ENCODE measurements around the gene TFAP2A.

TFAP2A gene

DNA sequence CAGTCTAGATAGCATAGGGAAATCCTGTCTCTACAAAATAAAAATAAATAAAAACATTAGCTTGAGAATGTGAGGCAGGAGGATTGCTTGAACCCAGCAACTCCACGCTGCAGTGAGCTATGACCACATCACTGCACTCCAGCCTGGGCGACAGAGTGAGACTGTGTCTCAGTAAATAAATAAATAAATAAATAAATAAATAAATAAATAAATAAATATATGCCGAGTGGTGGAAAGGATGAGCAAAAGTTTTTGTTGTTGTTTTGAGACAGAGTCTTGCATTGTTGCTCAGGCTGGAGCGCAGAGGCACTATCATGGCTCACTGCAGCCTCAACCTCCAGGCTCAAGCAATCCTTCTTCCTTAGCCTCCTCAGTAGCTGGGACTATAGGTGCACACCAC, 53.4 kb downstream of the TFAP2A start (continued):
- TF ChIP-seq KLF16 (tag by site-specific recombination; IDR thresholded peaks at IDR 0.05) (no peak), SALL2 (tag by site-specific recombination; IDR thresholded peaks at IDR 0.05; ENCODE audit: borderline replicate concordance) (no peak), ZFP69B (tag by site-specific recombination; IDR thresholded peaks at IDR 0.05) (no peak), ZNF791 (tag by site-specific recombination; IDR thresholded peaks at IDR 0.05) (no peak), ZSCAN16 (tag by site-specific recombination; IDR thresholded peaks at IDR 0.05) (no peak), ZNF37A (tag by site-specific recombination; IDR thresholded peaks at IDR 0.05) (no peak), ZNF121 (tag by site-specific recombination; IDR thresholded peaks at IDR 0.05) (0 out of 2 replicates have a peak, but pooled peaks have one; percentile 29), ZXDB (tag by site-specific recombination; IDR thresholded peaks at IDR 0.05) (peak; percentile 67; the same call in 1 of the 2 replicates), ZBTB49 (tag by site-specific recombination; IDR thresholded peaks at IDR 0.05; ENCODE audit: low read depth) (no peak), ZNF280C (tag by site-specific recombination; IDR thresholded peaks at IDR 0.05) (no peak), ZNF423 (tag by site-specific recombination; IDR thresholded peaks at IDR 0.05) (no peak), ZNF157 (tag by site-specific recombination; IDR thresholded peaks at IDR 0.05) (no peak), GFI1B (tag by site-specific recombination; IDR thresholded peaks at IDR 0.05) (peak; percentile 69; the same call in 1 of the 2 replicates), EGR2 (tag by site-specific recombination; IDR thresholded peaks at IDR 0.05; ENCODE audit: low read depth) (no peak), GLI4 (tag by site-specific recombination; IDR thresholded peaks at IDR 0.05) (no peak), ZNF221 (tag by site-specific recombination; IDR thresholded peaks at IDR 0.05; ENCODE audit: borderline replicate concordance) (no peak), ZNF2 (tag by site-specific recombination; IDR thresholded peaks at IDR 0.05) (no peak), YY1 (tag by site-specific recombination; IDR thresholded peaks at IDR 0.05) (no peak), YY2 (tag by site-specific recombination; IDR thresholded peaks at IDR 0.05) (no peak), ZNF175 (tag by site-specific recombination; IDR thresholded peaks at IDR 0.05) (no peak), ZNF792 (tag by site-specific recombination; IDR thresholded peaks at IDR 0.05) (no peak), ZNF837 (tag by site-specific recombination; IDR thresholded peaks at IDR 0.05) (no peak), HOXA7 (CRISPR knock-in tag; IDR thresholded peaks at IDR 0.05; ENCODE audit: borderline replicate concordance) (no peak)
- TF ChIP-seq, protein P1, sequence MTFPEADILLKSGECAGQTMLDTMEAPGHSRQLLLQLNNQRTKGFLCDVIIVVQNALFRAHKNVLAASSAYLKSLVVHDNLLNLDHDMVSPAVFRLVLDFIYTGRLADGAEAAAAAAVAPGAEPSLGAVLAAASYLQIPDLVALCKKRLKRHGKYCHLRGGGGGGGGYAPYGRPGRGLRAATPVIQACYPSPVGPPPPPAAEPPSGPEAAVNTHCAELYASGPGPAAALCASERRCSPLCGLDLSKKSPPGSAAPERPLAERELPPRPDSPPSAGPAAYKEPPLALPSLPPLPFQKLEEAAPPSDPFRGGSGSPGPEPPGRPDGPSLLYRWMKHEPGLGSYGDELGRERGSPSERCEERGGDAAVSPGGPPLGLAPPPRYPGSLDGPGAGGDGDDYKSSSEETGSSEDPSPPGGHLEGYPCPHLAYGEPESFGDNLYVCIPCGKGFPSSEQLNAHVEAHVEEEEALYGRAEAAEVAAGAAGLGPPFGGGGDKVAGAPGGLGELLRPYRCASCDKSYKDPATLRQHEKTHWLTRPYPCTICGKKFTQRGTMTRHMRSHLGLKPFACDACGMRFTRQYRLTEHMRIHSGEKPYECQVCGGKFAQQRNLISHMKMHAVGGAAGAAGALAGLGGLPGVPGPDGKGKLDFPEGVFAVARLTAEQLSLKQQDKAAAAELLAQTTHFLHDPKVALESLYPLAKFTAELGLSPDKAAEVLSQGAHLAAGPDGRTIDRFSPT (tag by site-specific recombination; IDR thresholded peaks at IDR 0.05) = no peak
- TF ChIP-seq, protein P2, sequence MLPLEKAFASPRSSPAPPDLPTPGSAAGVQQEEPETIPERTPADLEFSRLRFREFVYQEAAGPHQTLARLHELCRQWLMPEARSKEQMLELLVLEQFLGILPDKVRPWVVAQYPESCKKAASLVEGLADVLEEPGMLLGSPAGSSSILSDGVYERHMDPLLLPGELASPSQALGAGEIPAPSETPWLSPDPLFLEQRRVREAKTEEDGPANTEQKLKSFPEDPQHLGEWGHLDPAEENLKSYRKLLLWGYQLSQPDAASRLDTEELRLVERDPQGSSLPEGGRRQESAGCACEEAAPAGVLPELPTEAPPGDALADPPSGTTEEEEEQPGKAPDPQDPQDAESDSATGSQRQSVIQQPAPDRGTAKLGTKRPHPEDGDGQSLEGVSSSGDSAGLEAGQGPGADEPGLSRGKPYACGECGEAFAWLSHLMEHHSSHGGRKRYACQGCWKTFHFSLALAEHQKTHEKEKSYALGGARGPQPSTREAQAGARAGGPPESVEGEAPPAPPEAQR (tag by site-specific recombination; IDR thresholded peaks at IDR 0.05) = no peak
- TF ChIP-seq, protein P3, sequence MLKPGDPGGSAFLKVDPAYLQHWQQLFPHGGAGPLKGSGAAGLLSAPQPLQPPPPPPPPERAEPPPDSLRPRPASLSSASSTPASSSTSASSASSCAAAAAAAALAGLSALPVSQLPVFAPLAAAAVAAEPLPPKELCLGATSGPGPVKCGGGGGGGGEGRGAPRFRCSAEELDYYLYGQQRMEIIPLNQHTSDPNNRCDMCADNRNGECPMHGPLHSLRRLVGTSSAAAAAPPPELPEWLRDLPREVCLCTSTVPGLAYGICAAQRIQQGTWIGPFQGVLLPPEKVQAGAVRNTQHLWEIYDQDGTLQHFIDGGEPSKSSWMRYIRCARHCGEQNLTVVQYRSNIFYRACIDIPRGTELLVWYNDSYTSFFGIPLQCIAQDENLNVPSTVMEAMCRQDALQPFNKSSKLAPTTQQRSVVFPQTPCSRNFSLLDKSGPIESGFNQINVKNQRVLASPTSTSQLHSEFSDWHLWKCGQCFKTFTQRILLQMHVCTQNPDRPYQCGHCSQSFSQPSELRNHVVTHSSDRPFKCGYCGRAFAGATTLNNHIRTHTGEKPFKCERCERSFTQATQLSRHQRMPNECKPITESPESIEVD (tag by site-specific recombination; IDR thresholded peaks at IDR 0.05) = no peak
- TF ChIP-seq, protein P4, sequence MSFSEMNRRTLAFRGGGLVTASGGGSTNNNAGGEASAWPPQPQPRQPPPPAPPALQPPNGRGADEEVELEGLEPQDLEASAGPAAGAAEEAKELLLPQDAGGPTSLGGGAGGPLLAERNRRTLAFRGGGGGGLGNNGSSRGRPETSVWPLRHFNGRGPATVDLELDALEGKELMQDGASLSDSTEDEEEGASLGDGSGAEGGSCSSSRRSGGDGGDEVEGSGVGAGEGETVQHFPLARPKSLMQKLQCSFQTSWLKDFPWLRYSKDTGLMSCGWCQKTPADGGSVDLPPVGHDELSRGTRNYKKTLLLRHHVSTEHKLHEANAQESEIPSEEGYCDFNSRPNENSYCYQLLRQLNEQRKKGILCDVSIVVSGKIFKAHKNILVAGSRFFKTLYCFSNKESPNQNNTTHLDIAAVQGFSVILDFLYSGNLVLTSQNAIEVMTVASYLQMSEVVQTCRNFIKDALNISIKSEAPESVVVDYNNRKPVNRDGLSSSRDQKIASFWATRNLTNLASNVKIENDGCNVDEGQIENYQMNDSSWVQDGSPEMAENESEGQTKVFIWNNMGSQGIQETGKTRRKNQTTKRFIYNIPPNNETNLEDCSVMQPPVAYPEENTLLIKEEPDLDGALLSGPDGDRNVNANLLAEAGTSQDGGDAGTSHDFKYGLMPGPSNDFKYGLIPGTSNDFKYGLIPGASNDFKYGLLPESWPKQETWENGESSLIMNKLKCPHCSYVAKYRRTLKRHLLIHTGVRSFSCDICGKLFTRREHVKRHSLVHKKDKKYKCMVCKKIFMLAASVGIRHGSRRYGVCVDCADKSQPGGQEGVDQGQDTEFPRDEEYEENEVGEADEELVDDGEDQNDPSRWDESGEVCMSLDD (tag by site-specific recombination; IDR thresholded peaks at IDR 0.05) = no peak
- TF ChIP-seq, protein P5, sequence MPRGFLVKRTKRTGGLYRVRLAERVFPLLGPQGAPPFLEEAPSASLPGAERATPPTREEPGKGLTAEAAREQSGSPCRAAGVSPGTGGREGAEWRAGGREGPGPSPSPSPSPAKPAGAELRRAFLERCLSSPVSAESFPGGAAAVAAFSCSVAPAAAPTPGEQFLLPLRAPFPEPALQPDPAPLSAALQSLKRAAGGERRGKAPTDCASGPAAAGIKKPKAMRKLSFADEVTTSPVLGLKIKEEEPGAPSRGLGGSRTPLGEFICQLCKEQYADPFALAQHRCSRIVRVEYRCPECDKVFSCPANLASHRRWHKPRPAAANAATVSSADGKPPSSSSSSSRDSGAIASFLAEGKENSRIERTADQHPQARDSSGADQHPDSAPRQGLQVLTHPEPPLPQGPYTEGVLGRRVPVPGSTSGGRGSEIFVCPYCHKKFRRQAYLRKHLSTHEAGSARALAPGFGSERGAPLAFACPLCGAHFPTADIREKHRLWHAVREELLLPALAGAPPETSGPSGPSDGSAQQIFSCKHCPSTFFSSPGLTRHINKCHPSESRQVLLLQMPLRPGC (tag by site-specific recombination; IDR thresholded peaks at IDR 0.05) = no peak

All from HEK293 (cell line).